GM12878 (cell line): ENCODE data around the gene CNTNAP2. TPM values are rescaled to one million over a fixed set of nuclear protein-coding genes. Genes with fewer than 3 reads are reported as not detected.

Source experiments
- ATAC-seq: fragments of 200-7000 bp; cut with Tn5 transposase; 3 replicates; pipeline ENCODE4 v1.9.1; 2020; ENCODE audit warnings: mild to moderate bottlenecking, moderate library complexity
- BruUV-seq: library from RNA; stranded (reverse); fragments of 400-500 nt; replicated peaks from 2 replicates; lab custom pipeline; 2021; lab: Mats Ljungman, UMichigan
- CTCF ChIA-PET: fragments of 300-600 bp; sonication (Branson Sonifier 250); formaldehyde crosslinking; extraction: SDS; loops from one replicate; lab custom pipeline; 2021; ENCODE audit warnings: inconsistent platforms; lab: Yijun Ruan, JAX
- POLR2A ChIA-PET: fragments of 350-600 bp; formaldehyde crosslinking; extraction: SDS; loops from one replicate; lab custom pipeline; 2021; ENCODE audit warnings: inconsistent platforms; lab: Charles Lee
- RAD21 ChIA-PET: fragments of 300-600 bp; sonication (Branson Sonifier 250); formaldehyde crosslinking; loops from one replicate; lab custom pipeline; 2023; ENCODE audit warnings: antibody characterized with exemption; ENCODE audit not compliant: unreplicated experiment; lab: Charles Lee
- SMC1A ChIA-PET: fragments of 300-600 bp; sonication (Branson Sonifier 250); formaldehyde crosslinking; loops from one replicate; lab custom pipeline; 2023; ENCODE audit not compliant: unreplicated experiment, uncharacterized antibody; lab: Charles Lee
- DNase-seq: peaks from one replicate; pipeline ENCODE4 v3.0.0-alpha.2; 2011; ENCODE audit warnings: low read depth, low spot score
- FAIRE-seq: peaks from 3 replicates; lab custom pipeline; 2011; peaks lifted over from hg19 to GRCh38; lab: Jason Lieb, UNC
- H2AFZ ChIP-seq: 2 replicates; pipeline ENCODE4 v1.6.0; 2011; ENCODE audit warnings: low read depth, low read length, control low read depth; ENCODE audit not compliant: control insufficient read depth
- H3K27ac ChIP-seq: 2 replicates; pipeline ENCODE4 v1.5.1; 2011; ENCODE audit warnings: control low read depth; ENCODE audit not compliant: control insufficient read depth, insufficient read depth
- H3K27me3 ChIP-seq, 2 experiments: replicated peaks in 1 of 2; 2 replicates each; pipeline versions ENCODE4 v1.6.0 to v1.6.1; 2011; ENCODE audit warnings: low read length in 1 of 2; ENCODE audit not compliant: control insufficient read depth in 2 of 2, insufficient read depth in 2 of 2
- H3K36me3 ChIP-seq, 2 experiments: 2 replicates each; pipeline ENCODE4 v1.5.1; 2011; ENCODE audit warnings: low read length in 1 of 2; ENCODE audit not compliant: control insufficient read depth in 2 of 2, insufficient read depth in 2 of 2
- H3K4me1 ChIP-seq: 2 replicates; pipeline ENCODE4 v1.6.1; 2011; ENCODE audit warnings: mild to moderate bottlenecking, low read length, moderate library complexity, mixed read lengths; ENCODE audit not compliant: control insufficient read depth, insufficient read depth
- H3K4me2 ChIP-seq: 2 replicates; pipeline ENCODE4 v1.6.0; 2011; ENCODE audit warnings: control low read depth; ENCODE audit not compliant: control insufficient read depth, insufficient read depth
- H3K4me3 ChIP-seq: fragments of 200-600 bp; sonication (generic); 2 replicates; pipeline ENCODE4 v1.5.1; 2016
- H3K79me2 ChIP-seq: 2 replicates; pipeline ENCODE4 v1.6.0; 2011; ENCODE audit warnings: low read length; ENCODE audit not compliant: control insufficient read depth, insufficient read depth
- H3K9ac ChIP-seq: 2 replicates; pipeline ENCODE4 v1.8.0; 2011; ENCODE audit warnings: low read length, control low read depth, mixed read lengths; ENCODE audit not compliant: control insufficient read depth, insufficient read depth
- H3K9me3 ChIP-seq: replicated peaks from 3 replicates; pipeline ENCODE4 v1.5.1; 2011; ENCODE audit warnings: mild to moderate bottlenecking, low read length; ENCODE audit not compliant: control insufficient read depth, insufficient read depth
- H4K20me1 ChIP-seq: 2 replicates; pipeline ENCODE4 v1.6.0; 2011; ENCODE audit not compliant: control insufficient read depth, insufficient read depth
- BCLAF1 ChIP-seq: fragments of 450-650 bp; IDR thresholded peaks from 2 replicates; pipeline ENCODE4 v1.6.1; 2017; ENCODE audit warnings: antibody characterized with exemption, mild to moderate bottlenecking, moderate library complexity
- E4F1 ChIP-seq: fragments of 450-650 bp; IDR thresholded peaks from 2 replicates; pipeline ENCODE4 v1.6.1; 2018; ENCODE audit warnings: borderline replicate concordance, mild to moderate bottlenecking; ENCODE audit not compliant: partially characterized antibody
- FOS ChIP-seq: IDR thresholded peaks from 3 replicates; pipeline ENCODE4 v1.6.1; 2011; ENCODE audit warnings: borderline replicate concordance; ENCODE audit not compliant: insufficient read length; ENCODE audit errors: extremely low read depth
- HDAC2 ChIP-seq: fragments of 200-600 bp; sonication (generic); IDR thresholded peaks from 2 replicates; pipeline ENCODE4 v1.6.1; 2017
- LARP7 ChIP-seq: fragments of 450-650 bp; IDR thresholded peaks from 2 replicates; pipeline ENCODE4 v1.6.1; 2017; ENCODE audit warnings: mild to moderate bottlenecking
- PAX8 ChIP-seq: fragments of 450-650 bp; IDR thresholded peaks from 2 replicates; pipeline ENCODE4 v1.6.1; 2017; ENCODE audit warnings: mild to moderate bottlenecking, moderate library complexity
- SMAD5 ChIP-seq: IDR thresholded peaks from 2 replicates; pipeline ENCODE4 v1.6.1; 2016; ENCODE audit warnings: antibody characterized with exemption, low read depth
- WRNIP1 ChIP-seq: IDR thresholded peaks from 2 replicates; pipeline ENCODE4 v1.6.1; 2011; ENCODE audit warnings: low read depth, low read length, improper control_type of control experiment, borderline replicate concordance
- YBX1 ChIP-seq: fragments of 450-650 bp; IDR thresholded peaks from 2 replicates; pipeline ENCODE4 v1.6.1; 2016; ENCODE audit warnings: antibody characterized with exemption
- ZNF217 ChIP-seq: fragments of 450-650 bp; IDR thresholded peaks from 2 replicates; pipeline ENCODE4 v1.6.1; 2017; ENCODE audit warnings: antibody characterized with exemption, mild to moderate bottlenecking
- ZNF24 ChIP-seq: fragments of 450-650 bp; IDR thresholded peaks from 2 replicates; pipeline ENCODE4 v1.6.1; 2017; ENCODE audit warnings: antibody characterized with exemption, mild to moderate bottlenecking
- ZSCAN29 ChIP-seq: fragments of 450-650 bp; IDR thresholded peaks from 2 replicates; pipeline ENCODE4 v1.6.1; 2017; ENCODE audit warnings: mild to moderate bottlenecking, moderate library complexity
- WGBS: methylation state at CpG from one replicate; pipeline ENCODE4 v1.1.6; 2016; ENCODE audit warnings: low lambda C conversion rate; ENCODE audit not compliant: insufficient replicate concordance, insufficient coverage; ENCODE audit errors: missing lambda C conversion rate; 5-methylcytosine and 5-hydroxymethylcytosine counted together
- in situ Hi-C: fragments of 300-500 bp; cut with MboI; formaldehyde crosslinking; loops from 9 replicates; pipeline ENCODE4 v1.14.3; 2018; ENCODE audit warnings: mixed read lengths
- intact Hi-C: fragments of 100-400 bp; cut with micrococcal nuclease; formaldehyde crosslinking; loops from one replicate; pipeline ENCODE4 v1.14.2; 2022; ENCODE audit not compliant: unreplicated experiment
- polyA plus RNA-seq, 11 experiments: library from polyadenylated mRNA; depleted of rRNA in 4 of 11; unstranded in 6 of 11; stranded (reverse) in 5 of 11; fragments of >200 nt; fragmentation: Nextera tagmentation in 4 of 11; fragmentation: Illumina TruSeq in 1 of 11; extraction: Ambion mirVana in 4 of 11; extraction: Trizol in 1 of 11; gene quantifications; 1 replicate in 1 of 11; 2 replicates in 10 of 11; pipeline versions ENCODE4 v1.2.1 to v1.2.3, GENCODE V29; 2011 to 2016; ENCODE audit warnings: inconsistent platforms in 2 of 11, missing spikeins in 2 of 11, low read depth in 1 of 11
- total RNA-seq, 4 experiments: library from RNA; depleted of rRNA in 3 of 4; stranded (reverse); fragments of >200 nt in 3 of 4; fragmentation: Illumina TruSeq in 1 of 4; extraction: Trizol in 1 of 4; gene quantifications; 2 replicates each; pipeline versions ENCODE4 v1.2.1 to v1.2.3, GENCODE V29; 2013 to 2021
- TF ChIP-seq, protein P1 (sequence below): IDR thresholded peaks from 2 replicates; pipeline ENCODE4 v1.6.1; 2012; ENCODE audit warnings: mild to moderate bottlenecking, low read depth, low read length

The CNTNAP2 gene
- total and polyA plus RNA-seq, 10 of the 15 experiments (the other 5 are each of a cell fraction or from before 2014, with no cell fraction given) = 0.03 to 0.08 (median 0.03) TPM; not detected in 7

GRCh38 chr7:148445260-148446044 lies 2328.9 kb downstream of the CNTNAP2 start:
- 90% methylated on average over 23 of the region's 42 CpGs for WGBS
- Histone ChIP-seq H3K4me2 (no peak overlapping the region), H2AFZ (no peak overlapping the region), H3K4me3 (no peak overlapping the region), H3K27ac (no peak overlapping the region)
- no peak for DNase-seq
- SMC1A ChIA-PET = no interaction called here
- no peak for FAIRE-seq
- intact Hi-C loops = no loop called here
- TF ChIP-seq ZNF217 = no peak
- no peak for TF ChIP-seq BCLAF1
- TF ChIP-seq SMAD5 = no peak
- no peak for TF ChIP-seq PAX8
- TF ChIP-seq YBX1 = no peak
- no peak for TF ChIP-seq WRNIP1
- no peak for TF ChIP-seq ZSCAN29
- no peak for TF ChIP-seq HDAC2
- no peak for TF ChIP-seq LARP7
- TF ChIP-seq ZNF24 = no peak
- TF ChIP-seq E4F1 = no peak
- TF ChIP-seq FOS = no peak
- TF ChIP-seq, protein P1, sequence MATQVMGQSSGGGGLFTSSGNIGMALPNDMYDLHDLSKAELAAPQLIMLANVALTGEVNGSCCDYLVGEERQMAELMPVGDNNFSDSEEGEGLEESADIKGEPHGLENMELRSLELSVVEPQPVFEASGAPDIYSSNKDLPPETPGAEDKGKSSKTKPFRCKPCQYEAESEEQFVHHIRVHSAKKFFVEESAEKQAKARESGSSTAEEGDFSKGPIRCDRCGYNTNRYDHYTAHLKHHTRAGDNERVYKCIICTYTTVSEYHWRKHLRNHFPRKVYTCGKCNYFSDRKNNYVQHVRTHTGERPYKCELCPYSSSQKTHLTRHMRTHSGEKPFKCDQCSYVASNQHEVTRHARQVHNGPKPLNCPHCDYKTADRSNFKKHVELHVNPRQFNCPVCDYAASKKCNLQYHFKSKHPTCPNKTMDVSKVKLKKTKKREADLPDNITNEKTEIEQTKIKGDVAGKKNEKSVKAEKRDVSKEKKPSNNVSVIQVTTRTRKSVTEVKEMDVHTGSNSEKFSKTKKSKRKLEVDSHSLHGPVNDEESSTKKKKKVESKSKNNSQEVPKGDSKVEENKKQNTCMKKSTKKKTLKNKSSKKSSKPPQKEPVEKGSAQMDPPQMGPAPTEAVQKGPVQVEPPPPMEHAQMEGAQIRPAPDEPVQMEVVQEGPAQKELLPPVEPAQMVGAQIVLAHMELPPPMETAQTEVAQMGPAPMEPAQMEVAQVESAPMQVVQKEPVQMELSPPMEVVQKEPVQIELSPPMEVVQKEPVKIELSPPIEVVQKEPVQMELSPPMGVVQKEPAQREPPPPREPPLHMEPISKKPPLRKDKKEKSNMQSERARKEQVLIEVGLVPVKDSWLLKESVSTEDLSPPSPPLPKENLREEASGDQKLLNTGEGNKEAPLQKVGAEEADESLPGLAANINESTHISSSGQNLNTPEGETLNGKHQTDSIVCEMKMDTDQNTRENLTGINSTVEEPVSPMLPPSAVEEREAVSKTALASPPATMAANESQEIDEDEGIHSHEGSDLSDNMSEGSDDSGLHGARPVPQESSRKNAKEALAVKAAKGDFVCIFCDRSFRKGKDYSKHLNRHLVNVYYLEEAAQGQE = no peak
- TF ChIP-seq, all 136 proteins: peak for 0
- Histone ChIP-seq H3K9ac (no peak overlapping the region), H3K4me1 (peaks cover 10% of the 10 kb centered on the region; the same call in 1 of the 2 replicates), H4K20me1 (no peaks in the 10 kb centered on the region), H3K27me3 (no peaks in the 10 kb centered on the region), H3K9me3 (peaks cover 1% of the 10 kb centered on the region; the same call in 2 of the 3 replicates), H3K36me3 (no peaks in the 10 kb centered on the region), H3K79me2 (no peaks in the 10 kb centered on the region)
- in situ Hi-C loops = no loop called here
- ChIA-PET RAD21 (no interaction called here), CTCF (no interaction called here), POLR2A (no interaction called here)
- no peak for ATAC-seq
- no TSS peak for BruUV-seq
